ENCODE results near the gene NSRP1.

NSRP1 gene

GRCh38 chr17:30217746-30218245 lies 101.2 kb downstream of the NSRP1 start:
- H3K4me3 ChIP-seq (ENCODE audit: low read depth, low read length), result no peak overlapping the region
- no peak for TF ChIP-seq CTCF (IDR thresholded peaks at IDR 0.05; ENCODE audit: control insufficient read depth, extremely low read depth, insufficient read depth)
- DNase-seq (ENCODE audit: low read depth), result no peak

DNA sequence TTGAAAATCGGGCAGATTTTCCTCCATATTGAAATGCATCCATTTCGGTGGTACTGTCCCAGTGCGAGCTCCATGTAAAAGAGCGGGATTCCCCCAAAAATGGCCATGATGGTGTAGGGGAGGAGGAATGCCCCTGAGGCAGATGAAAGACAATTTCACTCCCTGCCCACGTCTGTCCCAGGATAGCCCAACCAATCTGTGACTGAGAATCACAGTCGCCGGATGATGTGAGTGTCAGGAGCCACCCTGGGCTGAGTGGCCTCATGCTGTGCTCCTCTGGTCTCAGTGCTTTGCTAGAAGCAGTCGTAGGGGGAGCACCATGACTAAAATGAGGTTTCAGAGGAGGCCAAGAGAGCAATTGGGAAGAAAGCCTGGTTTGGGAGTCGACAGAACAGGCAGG lies 102.2 kb downstream of the NSRP1 start:
- no peak for TF ChIP-seq CTCF (IDR thresholded peaks at IDR 0.05; ENCODE audit: control insufficient read depth, extremely low read depth, insufficient read depth)
- no peak overlapping the region for H3K4me3 ChIP-seq (ENCODE audit: low read depth, low read length)
- DNase-seq (ENCODE audit: low read depth), result no peak

DNA sequence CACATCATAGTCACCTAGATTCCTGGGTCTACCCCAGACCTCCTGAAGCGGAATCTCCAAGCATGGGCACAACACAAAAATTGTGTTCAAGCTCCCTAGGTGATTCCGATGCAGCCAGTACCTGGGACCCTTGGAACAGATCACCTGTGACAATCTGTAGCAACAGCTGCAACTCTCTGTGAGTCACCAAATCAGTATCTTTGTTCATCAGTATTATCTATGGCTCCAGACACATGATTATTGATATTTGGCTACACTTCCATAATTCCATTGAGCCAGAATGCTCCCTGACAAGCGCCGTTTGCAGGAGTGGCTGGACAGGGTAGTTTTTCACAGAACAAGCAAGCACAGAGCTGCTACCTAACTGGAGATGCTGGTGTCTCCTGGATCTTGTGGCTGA lies 102.7 kb downstream of the NSRP1 start:
- TF ChIP-seq CTCF (IDR thresholded peaks at IDR 0.05; ENCODE audit: control insufficient read depth, extremely low read depth, insufficient read depth), result no peak
- H3K4me3 ChIP-seq (ENCODE audit: low read depth, low read length), result no peak overlapping the region
- DNase-seq (ENCODE audit: low read depth), result no peak

- TF ChIP-seq CTCF (IDR thresholded peaks at IDR 0.05; ENCODE audit: control insufficient read depth, extremely low read depth, insufficient read depth), result no peak
- no peak for DNase-seq (ENCODE audit: low read depth)
- no peak overlapping the region for H3K4me3 ChIP-seq (ENCODE audit: low read depth, low read length)
Measured at GRCh38 chr17:30219833-30220232, 103.2 kb downstream of the NSRP1 start.

DNA sequence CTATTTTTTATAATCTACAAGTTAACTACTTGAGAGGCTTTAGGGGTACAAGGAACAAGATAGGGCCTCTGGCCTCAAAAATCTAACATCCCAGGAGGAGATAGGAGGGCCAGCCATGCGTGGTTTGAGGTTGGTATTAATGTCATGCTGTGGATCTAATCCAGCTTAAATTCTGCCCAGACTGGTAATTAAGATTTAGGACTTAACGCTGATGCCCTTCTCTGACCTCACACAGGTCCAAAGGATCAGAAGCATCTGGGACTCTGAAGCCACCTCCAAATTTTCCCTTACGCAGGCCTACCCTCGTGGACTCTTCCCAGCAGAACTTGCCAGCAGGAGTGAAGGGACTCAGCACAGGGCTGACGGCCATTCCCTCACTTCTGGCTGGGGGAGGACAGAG lies 103.8 kb downstream of the NSRP1 start:
- no peak overlapping the region for H3K4me3 ChIP-seq (ENCODE audit: low read depth, low read length)
- no peak for TF ChIP-seq CTCF (IDR thresholded peaks at IDR 0.05; ENCODE audit: control insufficient read depth, extremely low read depth, insufficient read depth)
- no peak for DNase-seq (ENCODE audit: low read depth)

DNA sequence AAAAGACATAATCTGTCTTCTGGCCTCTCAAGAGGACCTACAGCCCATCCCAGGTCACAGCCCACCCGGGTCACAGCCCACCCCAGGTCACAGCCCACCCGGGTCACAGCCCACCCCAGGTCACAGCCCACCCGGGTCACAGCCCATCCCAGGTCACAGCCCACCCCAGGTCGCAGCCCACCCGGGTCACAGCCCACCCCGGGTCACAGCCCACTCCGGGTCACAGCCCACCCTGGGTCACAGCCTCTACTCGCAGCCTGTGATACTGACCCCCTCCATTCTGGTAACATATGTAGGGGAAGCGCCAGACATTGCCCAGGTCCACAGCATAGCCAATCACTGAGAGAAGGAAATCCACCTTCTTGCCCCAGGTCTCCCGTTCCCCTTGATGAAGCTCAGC lies 104.7 kb downstream of the NSRP1 start:
- H3K4me3 ChIP-seq (ENCODE audit: low read depth, low read length), result no peak overlapping the region
- no peak for TF ChIP-seq CTCF (IDR thresholded peaks at IDR 0.05; ENCODE audit: control insufficient read depth, extremely low read depth, insufficient read depth)
- DNase-seq (ENCODE audit: low read depth), result no peak

DNA sequence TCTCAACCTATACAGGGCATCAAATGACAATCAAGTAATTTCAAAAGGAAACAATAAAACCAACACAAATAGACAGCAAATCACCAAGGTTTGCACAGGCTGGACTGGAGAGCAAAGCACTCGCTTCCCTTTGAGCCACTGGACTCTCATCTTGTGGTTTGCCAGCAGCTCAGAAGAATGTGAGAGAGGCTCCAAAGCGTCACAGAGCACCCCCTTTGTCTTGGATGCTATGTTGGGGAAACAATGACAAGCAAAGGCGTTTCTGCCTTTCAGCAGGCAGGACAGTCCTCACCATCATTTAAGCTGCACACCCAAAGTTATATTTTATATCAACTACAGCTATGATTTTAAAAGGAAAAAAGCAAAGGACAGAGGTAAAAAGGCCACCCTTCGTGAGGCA lies 105.6 kb downstream of the NSRP1 start:
- TF ChIP-seq CTCF (IDR thresholded peaks at IDR 0.05; ENCODE audit: control insufficient read depth, extremely low read depth, insufficient read depth), result no peak
- H3K4me3 ChIP-seq (ENCODE audit: low read depth, low read length), result no peak overlapping the region
- DNase-seq (ENCODE audit: low read depth), result no peak
